H1 (cell line): ENCODE data around the gene PTHLH. TPM values are rescaled to one million over a fixed set of nuclear protein-coding genes. Genes with fewer than 3 reads are reported as not detected.

Experiments
- CTCF ChIA-PET: fragments of 300-600 bp; sonication (Branson Sonifier 250); formaldehyde crosslinking; loops from one replicate; lab custom pipeline; 2021; ENCODE audit not compliant: partially characterized antibody; lab: Charles Lee
- POLR2A ChIA-PET: fragments of 300-600 bp; sonication (Branson Sonifier 250); formaldehyde crosslinking; loops from one replicate; lab custom pipeline; 2021; ENCODE audit warnings: inconsistent platforms; ENCODE audit not compliant: partially characterized antibody; lab: Charles Lee
- DNase-seq, 2 experiments: peaks; one replicate each; pipeline versions ENCODE4 v3.0.0 to v3.0.0-alpha.2; 2010 to 2022; ENCODE audit warnings: low spot score in 2 of 2, low read depth in 1 of 2, mixed read lengths in 1 of 2
- FAIRE-seq: peaks from 2 replicates; lab custom pipeline; 2011; peaks lifted over from hg19 to GRCh38; lab: Jason Lieb, UNC
- H2AFZ ChIP-seq: 2 replicates; pipeline ENCODE4 v1.8.1; 2012; ENCODE audit warnings: low read length, inconsistent platforms
- H2AK5ac ChIP-seq: 2 replicates; pipeline ENCODE4 v1.6.1; 2013; ENCODE audit warnings: low read depth, low read length
- H2BK120ac ChIP-seq: replicated peaks from 2 replicates; pipeline ENCODE3; 2013; ENCODE audit warnings: low read depth, low read length, inconsistent platforms
- H2BK12ac ChIP-seq: 2 replicates; pipeline ENCODE4 v1.6.1; 2013; ENCODE audit warnings: low read depth, low read length
- H2BK15ac ChIP-seq: 2 replicates; pipeline ENCODE4 v1.6.1; 2013; ENCODE audit warnings: low read length
- H2BK20ac ChIP-seq: 2 replicates; pipeline ENCODE4 v1.6.1; 2013; ENCODE audit warnings: low read length
- H2BK5ac ChIP-seq: 2 replicates; pipeline ENCODE4 v1.6.1; 2013; ENCODE audit warnings: low read depth, low read length
- H3K14ac ChIP-seq: 2 replicates; pipeline ENCODE4 v1.6.1; 2013; ENCODE audit warnings: inconsistent platforms; ENCODE audit not compliant: insufficient read length
- H3K18ac ChIP-seq: 2 replicates; pipeline ENCODE4 v1.6.1; 2013; ENCODE audit warnings: low read length; ENCODE audit errors: extremely low read depth
- H3K23ac ChIP-seq: 2 replicates; pipeline ENCODE4 v1.6.1; 2013; ENCODE audit warnings: inconsistent platforms; ENCODE audit not compliant: insufficient read length
- H3K23me2 ChIP-seq: 2 replicates; pipeline ENCODE4 v1.6.1; 2013; ENCODE audit warnings: low read depth, low read length
- H3K27ac ChIP-seq: 2 replicates; pipeline ENCODE4 v1.6.1; 2011; ENCODE audit warnings: low read depth, low read length, inconsistent platforms
- H3K27me3 ChIP-seq, 4 experiments: replicated peaks in 1 of 4; 1 replicate in 1 of 4; 2 replicates in 3 of 4; pipeline versions ENCODE4 v1.6.1 to v1.8.1; 2011 to 2013; ENCODE audit warnings: low read length in 3 of 4, mild to moderate bottlenecking in 3 of 4, inconsistent platforms in 2 of 4, mixed read lengths in 2 of 4, moderate library complexity in 1 of 4; ENCODE audit not compliant: control insufficient read depth in 3 of 4, insufficient read depth in 3 of 4; ENCODE audit errors: extremely low read depth in 1 of 4
- H3K36me3 ChIP-seq, 4 experiments: 2 replicates each; pipeline versions ENCODE4 v1.6.1 to v1.8.1; 2011 to 2013; ENCODE audit warnings: mild to moderate bottlenecking in 4 of 4, low read length in 3 of 4, moderate library complexity in 2 of 4, control low read depth in 1 of 4, inconsistent platforms in 1 of 4; ENCODE audit not compliant: insufficient read depth in 4 of 4, control insufficient read depth in 2 of 4
- H3K4ac ChIP-seq: replicated peaks from 2 replicates; pipeline ENCODE3; 2013; ENCODE audit warnings: low read length, low read depth, mixed read lengths, inconsistent platforms; ENCODE audit not compliant: insufficient read length
- H3K4me1 ChIP-seq, 4 experiments: replicated peaks in 1 of 4; 1 replicate in 1 of 4; 2 replicates in 3 of 4; pipeline versions ENCODE4 v1.6.1 to v1.8.1; 2011 to 2013; ENCODE audit warnings: low read length in 3 of 4, inconsistent platforms in 2 of 4, mixed read lengths in 1 of 4; ENCODE audit not compliant: insufficient read depth in 4 of 4, control insufficient read depth in 3 of 4
- H3K4me2 ChIP-seq, 2 experiments: 2 replicates each; pipeline versions ENCODE4 v1.6.1 to v1.8.1; 2011 to 2013; ENCODE audit warnings: low read depth in 2 of 2, low read length in 2 of 2, control low read depth in 1 of 2, inconsistent platforms in 1 of 2, mild to moderate bottlenecking in 1 of 2; ENCODE audit not compliant: insufficient read depth in 1 of 2
- H3K4me3 ChIP-seq, 4 experiments: fragments of 200-600, 300-600 bp in 1 of 4; sonication (generic), shearing (Covaris generic), sonication (Bioruptor Twin) in 1 of 4; 2 replicates each; pipeline versions ENCODE4 v1.5.1 to v1.8.1; 2011 to 2016; ENCODE audit warnings: low read length in 4 of 4, low read depth in 3 of 4, control low read depth in 2 of 4, inconsistent platforms in 2 of 4, mild to moderate bottlenecking in 2 of 4, mixed read lengths in 1 of 4, moderate library complexity in 1 of 4; ENCODE audit not compliant: insufficient read depth in 2 of 4; ENCODE audit errors: extremely low read depth in 1 of 4
- H3K56ac ChIP-seq: replicated peaks from 2 replicates; pipeline ENCODE3; 2013; ENCODE audit warnings: low read depth, mild to moderate bottlenecking, mixed read lengths, low read length, inconsistent platforms; ENCODE audit not compliant: insufficient read length
- H3K79me1 ChIP-seq: 2 replicates; pipeline ENCODE4 v1.6.1; 2013; ENCODE audit warnings: low read depth, low read length, control low read depth
- H3K79me2 ChIP-seq, 2 experiments: 2 replicates each; pipeline versions ENCODE4 v1.6.1 to v1.8.1; 2012 to 2013; ENCODE audit warnings: low read length in 2 of 2, mild to moderate bottlenecking in 2 of 2, inconsistent platforms in 1 of 2; ENCODE audit not compliant: insufficient read depth in 2 of 2, control insufficient read depth in 1 of 2
- H3K9ac ChIP-seq, 4 experiments: replicated peaks in 1 of 4; 1 replicate in 1 of 4; 2 replicates in 3 of 4; pipeline versions ENCODE4 v1.6.1 to v1.8.1; 2011 to 2013; ENCODE audit warnings: low read depth in 3 of 4, low read length in 3 of 4, control low read depth in 2 of 4, mild to moderate bottlenecking in 2 of 4, moderate library complexity in 2 of 4, inconsistent platforms in 1 of 4; ENCODE audit errors: extremely low read depth in 1 of 4
- H3K9me3 ChIP-seq, 2 experiments: 2 replicates each; pipeline versions ENCODE4 v1.6.1 to v1.8.1; 2012 to 2013; ENCODE audit warnings: mild to moderate bottlenecking in 2 of 2, moderate library complexity in 2 of 2, control low read depth in 1 of 2, inconsistent platforms in 1 of 2, low read depth in 1 of 2, low read length in 1 of 2, mixed read lengths in 1 of 2; ENCODE audit not compliant: insufficient read depth in 2 of 2
- H4K20me1 ChIP-seq, 2 experiments: replicated peaks in 1 of 2; 2 replicates each; pipeline versions ENCODE3 to v1.8.1; 2011 to 2013; ENCODE audit warnings: inconsistent platforms in 2 of 2, low read length in 2 of 2, mild to moderate bottlenecking in 1 of 2; ENCODE audit not compliant: insufficient read depth in 2 of 2, control insufficient read depth in 1 of 2
- H4K5ac ChIP-seq: 2 replicates; pipeline ENCODE4 v1.6.1; 2013; ENCODE audit warnings: low read length, low read depth, mixed read lengths, inconsistent platforms; ENCODE audit not compliant: insufficient read length
- H4K8ac ChIP-seq: 2 replicates; pipeline ENCODE4 v1.8.0; 2013; ENCODE audit warnings: mild to moderate bottlenecking, moderate library complexity, low read length, inconsistent platforms; ENCODE audit not compliant: insufficient read depth; ENCODE audit errors: extremely low read depth
- H4K91ac ChIP-seq: replicated peaks from 2 replicates; pipeline ENCODE3; 2013; ENCODE audit warnings: low read length, mixed read lengths, inconsistent platforms; ENCODE audit not compliant: insufficient read length
- ATF3 ChIP-seq: IDR thresholded peaks from 2 replicates; pipeline ENCODE4 v1.6.1; 2011; ENCODE audit warnings: low read depth, mild to moderate bottlenecking, low read length; ENCODE audit not compliant: insufficient read depth
- WGBS, 2 experiments: shearing (Covaris generic) in 1 of 2; methylation state at CpG; one replicate each; pipeline versions ENCODE4 v1.1.6 to v1.1.7; 2013 to 2015; ENCODE audit warnings: low lambda C conversion rate in 2 of 2, mixed read lengths in 2 of 2, inconsistent platforms in 1 of 2, low coverage in 1 of 2, missing lambda C conversion rate in 1 of 2; ENCODE audit not compliant: insufficient replicate concordance in 2 of 2, insufficient coverage in 1 of 2, insufficient read length in 1 of 2; ENCODE audit errors: extremely low coverage in 1 of 2, missing lambda C conversion rate in 1 of 2; 5-methylcytosine and 5-hydroxymethylcytosine counted together
- polyA plus RNA-seq, 7 experiments: library from polyadenylated mRNA; depleted of rRNA in 3 of 7; stranded (reverse) in 5 of 7; unstranded in 2 of 7; fragments of >200 nt in 5 of 7; fragments of 200-250 nt in 2 of 7; gene quantifications; 1 replicate in 5 of 7; 2 replicates in 1 of 7; 4 replicates in 1 of 7; pipeline versions ENCODE4 v1.2.1 to v1.2.3, GENCODE V29; 2011 to 2013; ENCODE audit warnings: missing spikeins in 2 of 7, mixed read lengths in 2 of 7
- total RNA-seq: library from RNA; stranded (reverse); fragmentation: NEBNext Ultra II Directional; extraction: Animal tissue kit (Norgen Biotek cat#: 25700); gene quantifications from 2 replicates; pipeline ENCODE4 v1.2.1, GENCODE V29; 2021

Gene PTHLH
- total and polyA plus RNA-seq, 2 of the 8 experiments (the other 6 are each of a cell fraction or from before 2014, with no cell fraction given) = 0.32 TPM; not detected in 1

DNA sequence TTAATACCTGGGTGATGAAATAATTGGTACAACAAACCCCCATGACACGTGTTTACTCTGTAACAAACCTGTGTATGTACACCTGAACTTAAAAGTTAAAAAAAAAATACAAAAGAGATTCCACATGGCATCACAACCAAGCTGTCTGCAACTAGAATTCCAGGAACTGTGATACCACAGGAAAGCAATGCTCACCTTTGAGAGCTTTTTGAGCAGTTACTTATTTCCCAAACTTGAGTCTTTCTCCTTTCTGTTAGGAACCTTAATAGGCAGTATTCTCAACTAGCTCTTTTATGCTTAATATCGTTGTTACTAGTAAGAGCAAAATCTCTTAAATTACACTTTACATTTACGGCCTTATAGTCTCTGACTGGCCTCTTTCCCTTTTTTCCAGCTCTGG lies 15.2 kb downstream of the PTHLH start:
- H2AK5ac ChIP-seq = no peak overlapping the region
- POLR2A ChIA-PET = interaction anchor here (0.6 kb wide), 2 partner anchors 26 to 123 kb away, joined by 3 read pairs; no protein-coding TSS in a partner anchor
- H4K20me1 ChIP-seq = no peaks in the 10 kb centered on the region
- H3K23me2 ChIP-seq = no peaks in the 10 kb centered on the region
- no peaks in the 10 kb centered on the region for H3K27me3 ChIP-seq
- H2BK15ac ChIP-seq = no peak overlapping the region
- H3K79me2 ChIP-seq = no peaks in the 10 kb centered on the region
- 83% methylated on average over 3 of the region's 3 CpGs; no CpG with 5 or more reads in 1 of the 2 experiments for WGBS, 2 experiments
- H3K9ac ChIP-seq = no peak overlapping the region
- no peak overlapping the region for H4K5ac ChIP-seq
- H3K27ac ChIP-seq = no peak overlapping the region
- no peak for TF ChIP-seq ATF3
- peaks cover 0 to 5% (median 2%) of the 10 kb centered on the region in 4 experiments; a peak in 3 of 7 replicates for H3K4me1 ChIP-seq
- H4K91ac ChIP-seq = no peak overlapping the region
- CTCF ChIA-PET = interaction anchor here (1.2 kb wide), 1 partner anchor 17 kb away, joined by 4 read pairs; no protein-coding TSS in a partner anchor
- no peak overlapping the region for H2BK12ac ChIP-seq
- no peak overlapping the region for H2BK5ac ChIP-seq
- H3K18ac ChIP-seq = no peak overlapping the region
- no peaks in the 10 kb centered on the region for H3K9me3 ChIP-seq
- no peak overlapping the region for H3K4ac ChIP-seq
- H3K14ac ChIP-seq = no peak overlapping the region
- no peak overlapping the region for H2BK120ac ChIP-seq
- H3K4me3 ChIP-seq = no peak overlapping the region
- no peak for FAIRE-seq
- no peaks in the 10 kb centered on the region for H3K79me1 ChIP-seq
- no peak overlapping the region for H2BK20ac ChIP-seq
- no peaks in the 10 kb centered on the region for H3K36me3 ChIP-seq
- H3K56ac ChIP-seq = no peak overlapping the region
- no peak overlapping the region for H3K23ac ChIP-seq
- no peak for DNase-seq
- no peak overlapping the region for H4K8ac ChIP-seq
- H3K4me2 ChIP-seq = no peak overlapping the region
- no peak overlapping the region for H2AFZ ChIP-seq
